Measurements from ENCODE around the gene TMEM218.

GRCh38 chr11:125084761-125085231 is 26.6 kb downstream of the TMEM218 start:
- TF ChIP-seq CTCF (conservative IDR thresholded peaks at IDR 0.05 in 1 of 2, IDR thresholded peaks at IDR 0.05 in 1 of 2; ENCODE audit: low read depth in 1 of 2, low read length in 2 of 2) (no peak), EZH2 (IDR thresholded peaks at IDR 0.05; ENCODE audit: low read length, missing control alignments) (no peak)
